Posterior vena cava (tissue), 2 donors: ENCODE results near the gene SNAP29. TPM values are rescaled to one million over a fixed set of nuclear protein-coding genes. Genes with fewer than 3 reads are reported as not detected.
"Not testable (repeated sequence)": the region's sequence is repeated elsewhere in the genome, so short reads cannot be mapped to it uniquely, and the experiment has no call there.

Experiments
- DNase-seq: peaks from one replicate; pipeline ENCODE4 v3.0.0-alpha.2; 2020; ENCODE audit warnings: low spot score
- intact Hi-C, 2 donors: fragments of 100-400 bp; cut with DNase I; formaldehyde crosslinking; loops; one replicate each; pipeline versions ENCODE4 v1.14.1 to v1.14.2; 2022 to 2023
- total RNA-seq, 2 donors: library from RNA; stranded (reverse); fragmentation: NEBNext Ultra II Directional; extraction: Animal tissue kit (Norgen Biotek cat#: 25700); gene quantifications; one replicate each; pipeline ENCODE4 v1.2.1, GENCODE V29; 2021
- donor health status: DM: yes; HTN: yes; CAD: no.
- donor health status: DM: yes; HTN: yes; CAD: no.

SNAP29 gene
- total RNA-seq, 2 donors from 2014 or later = 22.9 to 25.5 TPM

DNA sequence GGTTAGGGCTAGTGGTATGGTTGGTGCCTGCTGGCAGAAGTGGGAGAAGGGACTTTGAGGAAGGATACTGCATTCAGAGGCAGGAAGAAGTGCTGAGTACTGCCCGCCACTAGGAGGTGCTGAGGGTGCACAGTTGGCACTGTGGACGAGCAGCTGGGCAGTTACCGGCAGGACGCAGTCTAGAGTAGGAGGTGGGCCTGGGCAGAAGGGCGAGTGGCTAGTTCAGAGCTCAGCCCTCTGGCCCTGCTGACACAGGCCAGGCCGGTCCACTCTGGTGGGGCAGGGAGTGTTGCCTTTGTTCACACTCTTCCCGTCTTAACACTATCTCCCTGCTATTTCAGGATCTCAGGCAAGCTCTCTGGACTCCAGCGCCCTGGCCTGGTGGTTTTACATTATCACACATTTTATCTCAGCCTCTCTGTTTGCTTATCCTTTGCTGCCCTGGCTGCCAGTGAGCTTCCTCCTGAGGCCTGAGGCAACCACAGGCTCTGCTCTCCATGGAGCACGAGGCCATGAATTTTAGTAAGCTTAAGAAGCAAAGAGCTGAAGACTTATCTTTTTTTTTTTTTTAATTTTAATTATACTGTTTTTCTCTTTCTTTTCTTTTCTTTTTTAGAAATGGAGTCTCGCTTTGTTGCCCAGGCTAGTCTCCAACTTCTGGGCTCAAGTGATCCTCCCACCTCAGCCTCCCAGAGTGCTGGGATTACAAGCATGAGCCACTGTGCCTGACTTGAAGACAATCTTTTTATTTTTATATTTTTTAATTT, 26.9 kb downstream of the SNAP29 start:
- intact Hi-C loops = no loop called here
- DNase-seq = peak; percentile 94

DNA sequence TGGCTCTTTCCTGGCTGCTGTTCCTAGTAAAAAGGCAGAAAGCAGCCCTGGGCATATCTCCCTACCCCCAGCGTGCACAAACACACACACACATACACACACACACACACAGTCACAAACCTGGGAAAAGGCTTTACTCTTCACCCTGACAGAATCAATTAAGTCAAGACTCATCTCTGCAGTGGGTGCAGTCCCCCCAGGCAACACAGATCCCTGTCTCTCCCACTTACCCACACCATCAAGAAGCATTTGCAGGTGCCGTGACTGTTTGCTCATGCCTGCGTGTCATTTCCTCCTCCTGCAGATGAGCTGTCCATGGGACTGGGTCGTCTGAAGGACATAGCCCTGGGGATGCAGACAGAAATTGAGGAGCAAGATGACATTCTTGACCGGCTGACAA, 28.6 kb downstream of the SNAP29 start:
- intact Hi-C loops = no loop called here
- no peak for DNase-seq

DNA sequence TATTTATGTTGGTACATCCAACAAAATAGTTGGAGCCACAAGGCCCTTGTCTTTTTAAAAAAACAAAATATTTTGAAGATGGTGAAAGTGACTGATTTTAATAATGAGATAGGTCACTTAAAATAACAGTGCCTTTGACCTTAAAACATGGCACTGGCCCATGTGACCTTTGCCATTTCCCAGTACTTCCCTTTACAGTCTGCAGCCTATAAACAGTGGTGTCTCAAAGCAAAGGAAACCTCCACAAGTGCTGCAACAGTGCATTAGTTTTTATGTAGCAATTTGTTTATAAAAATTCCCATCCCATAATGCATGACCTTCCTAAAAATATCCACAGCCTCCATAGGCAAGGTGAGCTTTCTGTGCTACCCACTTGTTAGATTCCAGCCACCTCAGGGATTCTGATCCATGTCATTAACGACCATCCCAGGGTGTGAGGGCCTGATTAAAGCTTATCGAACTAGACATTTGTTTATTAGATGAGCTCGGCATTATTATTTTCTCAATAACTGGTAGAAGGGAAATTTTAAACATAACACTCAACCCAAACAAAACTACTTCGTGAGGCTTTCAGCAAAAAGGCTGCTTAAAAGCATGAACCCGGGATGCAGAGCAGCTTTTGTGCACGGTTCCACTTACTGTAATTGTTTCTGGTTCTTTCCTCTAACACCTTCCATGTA, 30.4 kb downstream of the SNAP29 start:
- DNase-seq = no peak
- intact Hi-C loops = no loop called here

DNA sequence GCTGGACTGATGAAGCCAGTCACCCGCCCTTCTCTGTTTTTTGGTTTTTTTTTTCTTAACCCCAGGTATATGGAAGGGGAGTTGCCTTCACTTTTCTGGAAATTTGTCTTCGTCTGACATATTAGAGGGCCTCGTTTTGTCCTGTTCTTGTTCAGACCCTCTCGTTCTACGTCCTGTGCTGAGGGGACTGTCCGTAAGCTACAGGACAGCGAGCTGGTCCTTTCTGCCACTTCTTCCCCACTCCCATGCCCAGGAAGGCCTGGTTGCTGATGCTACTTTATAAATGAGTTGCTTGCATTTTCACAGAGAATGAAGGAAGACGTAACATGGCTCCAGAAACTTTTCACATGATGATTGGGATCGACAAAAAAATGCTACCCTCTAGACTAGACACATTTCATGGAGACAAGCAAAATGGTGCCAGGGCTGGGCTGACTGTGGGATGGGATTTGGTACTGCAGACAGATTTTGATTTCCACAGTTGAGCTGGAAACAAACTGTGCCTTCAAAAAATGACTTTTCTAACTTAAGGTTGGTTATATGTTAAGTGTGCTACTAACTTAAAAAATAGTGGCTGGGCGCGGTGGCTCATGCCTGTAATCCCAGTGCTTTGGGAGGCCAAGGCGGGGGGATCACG, 31.2 kb downstream of the SNAP29 start:
- intact Hi-C loops = no loop called here
- no peak for DNase-seq

DNA sequence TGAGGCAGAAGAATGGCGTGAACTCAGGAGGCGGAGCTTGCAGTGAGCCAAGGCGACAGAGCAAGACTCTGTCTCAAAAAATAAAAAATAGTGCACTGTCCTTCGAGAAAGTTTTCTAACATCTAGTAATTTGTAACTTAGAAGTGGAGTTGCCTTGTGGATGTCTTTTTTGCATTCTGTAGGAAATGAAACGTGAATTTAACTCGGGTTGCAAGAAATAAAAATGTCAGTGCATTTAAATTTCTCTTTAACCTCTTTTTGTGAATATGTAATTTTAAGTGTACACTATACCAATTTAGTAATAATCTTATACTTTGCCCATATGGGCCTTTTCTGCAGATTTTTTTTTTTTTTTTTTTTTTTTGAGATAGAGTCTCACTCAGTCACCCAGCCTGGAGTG, 32.2 kb downstream of the SNAP29 start:
- DNase-seq = no peak
- intact Hi-C loops = no loop called here

DNA sequence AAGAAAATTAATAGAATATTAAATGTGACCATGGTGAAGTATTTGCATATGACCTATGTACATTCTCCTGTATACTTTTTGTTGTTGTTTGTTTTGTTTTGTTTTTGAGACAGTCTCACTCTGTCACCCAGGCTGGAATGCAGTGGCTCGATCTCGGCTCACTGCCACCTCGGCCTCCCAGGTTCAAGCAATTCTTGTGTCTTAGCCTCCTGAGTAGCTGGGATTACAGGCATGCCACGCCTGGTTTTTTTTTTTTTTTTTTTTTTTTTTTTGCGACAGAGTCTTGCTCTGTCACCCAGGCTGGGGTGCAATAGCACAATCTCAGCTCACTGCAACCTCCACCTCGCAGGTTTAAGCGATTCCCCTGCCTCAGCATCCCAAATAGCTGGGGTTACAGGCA, 38.9 kb downstream of the SNAP29 start:
- intact Hi-C loops = not testable (repeated sequence)

DNA sequence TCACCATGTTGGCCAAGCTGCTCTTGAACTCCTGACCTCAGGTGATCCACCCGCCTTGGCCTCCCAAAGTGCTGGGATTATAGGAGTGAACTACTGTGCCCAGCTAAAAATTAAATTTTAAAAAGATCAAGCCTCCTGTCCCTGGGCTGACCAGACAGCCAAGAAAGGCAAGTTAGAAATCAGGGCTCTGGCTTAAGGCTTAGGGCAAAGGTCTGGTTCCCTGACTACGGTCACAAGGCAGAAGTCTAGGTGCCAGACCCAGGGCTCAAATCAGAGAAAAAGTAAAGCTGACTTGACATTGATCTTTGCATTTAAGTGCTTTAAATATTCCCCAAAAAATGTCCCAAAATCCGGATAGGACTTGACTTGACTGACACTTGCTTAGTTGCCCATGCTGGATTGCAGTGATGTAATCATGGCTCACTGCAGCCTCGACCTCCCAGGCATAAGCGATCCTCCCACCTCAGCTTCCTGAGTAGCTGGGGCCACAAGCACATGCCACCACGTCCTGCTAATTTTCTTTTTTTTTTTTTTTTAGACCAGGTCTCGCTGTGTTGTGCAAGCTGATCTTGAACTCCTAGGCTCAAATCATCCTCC, 41.1 kb downstream of the SNAP29 start:
- intact Hi-C loops = no loop called here

More for the DNA sequence above, 38.9 kb downstream of the SNAP29 start:
- DNase-seq = not testable (repeated sequence)

DNA sequence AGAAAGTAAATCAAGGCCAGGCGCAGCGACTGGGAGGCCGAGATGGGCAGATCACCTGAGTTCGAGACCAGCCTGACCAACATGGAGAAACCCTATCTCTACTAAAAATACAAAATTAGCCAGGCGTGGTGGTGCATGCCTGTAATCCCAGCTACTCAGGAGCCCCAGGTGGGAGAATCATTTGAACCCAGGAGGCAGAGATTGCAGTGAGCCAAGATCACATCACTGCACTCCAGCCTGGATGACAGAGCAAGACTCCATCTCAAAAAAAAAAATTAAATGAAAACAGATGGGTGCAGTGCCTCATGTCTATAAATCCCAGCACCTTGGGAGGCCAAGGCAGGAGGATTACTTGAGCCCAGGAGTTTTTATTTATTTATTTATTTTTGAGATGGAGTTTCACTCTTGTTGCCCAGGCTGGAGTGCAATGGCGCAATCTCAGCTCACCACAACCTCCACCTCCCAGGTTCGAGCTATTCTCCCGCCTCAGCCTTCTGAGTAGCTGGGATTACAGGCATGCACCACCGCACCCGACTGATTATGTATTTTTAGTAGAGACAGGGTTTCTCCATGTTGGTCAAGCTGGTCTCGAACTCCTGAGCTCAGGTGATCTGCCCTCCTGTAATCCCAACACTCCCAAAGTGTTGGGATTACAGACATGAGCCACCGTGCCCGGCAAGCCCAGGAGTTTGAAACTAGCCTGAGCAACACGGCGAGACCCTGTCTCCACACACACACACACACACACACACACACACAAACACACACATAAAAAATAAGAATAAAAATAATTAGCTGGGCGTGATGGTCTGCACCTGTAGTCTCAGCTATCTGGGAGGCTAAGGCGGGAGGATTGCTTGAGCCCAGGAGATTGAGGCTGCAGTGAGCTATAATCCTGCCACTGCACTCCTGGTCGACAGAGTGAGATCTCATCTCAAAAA, 42.6 kb downstream of the SNAP29 start:
- intact Hi-C loops, DNase-seq: not testable (repeated sequence)

More for the DNA sequence above, 41.1 kb downstream of the SNAP29 start:
- DNase-seq = no peak

DNA sequence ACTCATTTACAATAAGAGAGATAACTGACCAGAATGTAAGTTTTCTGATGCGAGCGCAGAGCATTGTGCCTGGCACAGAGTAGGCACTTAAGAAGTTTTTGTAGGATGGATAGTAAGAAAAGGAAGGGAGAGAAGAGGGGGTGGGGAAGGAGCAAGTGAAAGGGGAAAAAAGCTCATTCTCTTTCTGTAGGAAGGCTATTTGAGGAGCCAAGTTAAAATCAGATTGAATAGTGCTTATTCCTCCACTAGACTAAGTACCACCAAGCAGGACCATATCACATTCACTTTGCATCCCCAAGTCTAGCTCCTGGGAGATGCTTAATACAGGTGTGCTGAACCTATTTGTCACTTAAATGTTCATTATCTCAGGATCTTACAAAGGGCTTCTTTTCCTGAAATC, 44.3 kb downstream of the SNAP29 start:
- DNase-seq = peak; percentile 8

DNA sequence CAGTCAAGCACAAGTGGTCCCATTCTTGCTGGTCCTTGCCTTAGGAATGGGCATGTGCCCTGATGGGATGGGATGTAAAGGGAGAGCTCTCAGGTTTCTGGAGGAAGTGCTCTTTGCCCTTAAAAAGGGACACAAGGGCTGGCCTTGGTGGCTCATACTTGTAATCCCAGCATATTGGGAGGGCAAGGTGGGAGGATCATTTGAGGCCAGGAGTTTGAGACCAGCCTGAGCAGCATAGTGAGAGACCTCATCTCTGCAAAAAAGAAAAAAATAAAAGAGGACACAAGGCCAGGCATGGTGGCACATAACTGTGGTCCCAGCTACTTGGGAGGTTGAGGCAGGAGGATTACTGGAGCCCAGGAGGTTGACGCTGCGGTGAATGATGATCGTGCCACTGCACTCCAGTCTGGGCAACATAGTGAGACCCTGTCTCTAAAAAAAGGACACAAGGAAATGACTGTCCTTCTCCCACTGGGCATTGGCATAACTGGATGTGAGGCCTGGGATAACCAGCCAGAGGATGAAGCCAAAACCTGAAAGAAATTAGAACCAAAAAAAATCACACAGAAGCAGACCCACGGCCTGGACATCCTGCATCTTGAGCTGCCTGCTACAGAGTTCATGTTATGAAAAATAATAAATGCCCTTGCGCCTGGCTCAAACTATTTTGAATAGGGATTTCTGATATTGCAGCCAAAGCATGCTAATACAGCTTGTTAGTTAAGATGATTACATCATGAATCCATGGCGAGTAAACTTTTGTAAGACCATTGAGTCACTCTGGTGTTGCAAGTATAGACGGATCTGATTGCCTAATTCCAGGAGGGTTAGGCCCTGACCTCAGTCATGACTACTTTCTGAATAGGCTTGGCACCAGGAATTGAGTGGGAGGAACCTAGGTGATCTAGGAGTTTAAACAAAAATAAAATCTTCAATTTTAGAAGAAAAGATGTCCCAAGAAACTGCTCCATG, 45.5 kb downstream of the SNAP29 start:
- DNase-seq = peak; percentile 29
- intact Hi-C loops = no loop called here

More for the DNA sequence above, 44.3 kb downstream of the SNAP29 start:
- intact Hi-C loops = no loop called here

DNA sequence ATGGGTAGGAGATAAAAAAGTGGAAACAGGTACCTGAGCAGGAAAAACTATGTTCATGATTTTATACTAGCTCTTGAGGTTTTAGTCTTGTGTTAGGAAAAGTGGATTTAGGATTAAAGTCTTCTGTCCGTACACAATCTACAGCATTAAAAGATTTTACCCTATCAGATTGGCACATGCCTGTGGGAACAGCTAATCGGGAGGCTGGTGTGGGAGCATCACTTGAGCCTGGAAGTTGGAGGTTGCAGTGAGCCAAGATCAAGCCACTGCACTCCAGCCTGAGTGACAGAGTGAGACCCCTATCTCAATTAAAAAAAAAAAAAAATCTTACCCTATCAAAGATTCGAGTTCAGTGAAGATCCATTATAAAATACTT, 46.2 kb downstream of the SNAP29 start:
- peak; percentile 10 for DNase-seq
- intact Hi-C loops = no loop called here

DNA sequence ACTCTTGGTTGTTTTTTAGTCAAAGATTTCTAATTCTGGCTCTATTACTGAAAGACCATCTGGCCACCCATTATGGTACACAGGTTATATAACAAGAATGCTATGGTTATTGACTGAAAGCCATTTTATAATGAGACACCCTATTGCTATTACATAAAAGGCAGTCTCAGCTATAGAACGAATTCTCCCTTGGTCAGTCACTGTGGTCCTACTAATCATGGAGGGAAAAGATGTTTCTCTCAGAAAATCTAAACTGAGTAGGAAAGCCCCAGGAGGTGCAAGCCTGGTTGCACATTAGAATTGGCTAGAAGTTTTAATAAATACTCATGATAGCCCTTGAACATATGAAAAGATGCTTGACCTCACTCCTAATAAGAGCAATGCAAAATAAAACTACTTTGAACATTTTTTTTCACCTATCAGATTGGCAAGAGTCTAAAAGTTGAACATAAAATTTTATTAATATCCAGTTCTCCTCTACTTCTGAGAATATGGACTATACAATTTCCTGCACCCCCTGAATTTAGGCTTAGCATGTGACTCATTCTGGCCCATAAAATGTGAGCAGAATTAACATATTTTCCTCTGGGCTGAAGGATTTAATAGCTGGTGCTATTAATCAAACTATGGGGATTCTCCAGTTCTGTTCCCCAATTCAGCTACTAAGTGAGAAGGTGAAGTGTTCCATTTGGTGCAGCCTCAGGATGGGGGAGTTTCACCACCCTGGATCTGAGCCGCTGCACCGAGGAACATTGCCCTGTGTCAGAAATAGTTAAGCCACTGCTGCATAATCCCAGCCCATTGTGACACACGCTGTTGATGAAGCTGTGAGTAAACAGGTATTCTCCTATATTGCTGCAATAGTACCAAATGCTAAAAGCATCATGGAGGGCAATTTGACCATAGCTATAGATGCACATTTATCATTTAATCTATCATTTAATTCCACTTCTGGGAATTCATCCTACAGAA, 46.9 kb downstream of the SNAP29 start:
- peak; percentile 34 for DNase-seq
- intact Hi-C loops = no loop called here

DNA sequence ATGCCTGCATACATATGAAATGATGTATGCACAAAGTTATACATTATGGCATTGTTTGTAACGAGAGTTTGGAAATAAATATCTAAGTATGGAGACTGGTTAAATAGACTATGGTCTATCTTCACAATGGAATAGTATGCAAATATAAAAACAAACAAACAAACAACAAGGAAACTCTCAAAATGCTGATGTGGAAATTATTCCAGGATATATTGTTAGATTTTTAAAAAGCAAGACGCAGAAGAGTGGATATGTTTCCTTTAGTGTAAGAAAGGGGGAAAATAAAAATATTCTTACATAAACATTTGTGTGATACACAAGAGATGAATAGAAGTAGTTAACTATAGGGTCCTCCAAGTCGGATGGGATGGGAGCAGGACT, 47.6 kb downstream of the SNAP29 start:
- DNase-seq = no peak
- intact Hi-C loops = no loop called here

DNA sequence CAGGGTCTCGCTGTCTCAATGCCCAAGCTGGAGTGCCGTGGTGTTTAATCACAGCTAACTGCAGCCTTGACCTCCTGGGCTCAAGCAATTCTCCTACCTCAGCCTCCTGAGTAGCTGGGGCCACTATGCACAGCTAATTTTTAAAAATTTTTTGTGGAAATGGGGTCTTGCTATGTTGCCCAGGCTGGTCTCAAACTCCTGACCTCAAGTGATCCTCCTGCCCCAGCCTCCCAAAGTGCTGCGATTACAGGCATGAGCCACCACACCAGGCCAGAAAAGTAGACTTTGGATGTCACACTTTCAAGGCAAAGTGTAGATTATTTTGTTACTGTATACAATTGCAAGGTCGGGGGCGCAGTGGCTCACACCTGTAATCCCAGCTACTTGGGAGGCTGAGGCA, 49.9 kb downstream of the SNAP29 start:
- intact Hi-C loops = not testable (repeated sequence)
- DNase-seq = peak; percentile 31

DNA sequence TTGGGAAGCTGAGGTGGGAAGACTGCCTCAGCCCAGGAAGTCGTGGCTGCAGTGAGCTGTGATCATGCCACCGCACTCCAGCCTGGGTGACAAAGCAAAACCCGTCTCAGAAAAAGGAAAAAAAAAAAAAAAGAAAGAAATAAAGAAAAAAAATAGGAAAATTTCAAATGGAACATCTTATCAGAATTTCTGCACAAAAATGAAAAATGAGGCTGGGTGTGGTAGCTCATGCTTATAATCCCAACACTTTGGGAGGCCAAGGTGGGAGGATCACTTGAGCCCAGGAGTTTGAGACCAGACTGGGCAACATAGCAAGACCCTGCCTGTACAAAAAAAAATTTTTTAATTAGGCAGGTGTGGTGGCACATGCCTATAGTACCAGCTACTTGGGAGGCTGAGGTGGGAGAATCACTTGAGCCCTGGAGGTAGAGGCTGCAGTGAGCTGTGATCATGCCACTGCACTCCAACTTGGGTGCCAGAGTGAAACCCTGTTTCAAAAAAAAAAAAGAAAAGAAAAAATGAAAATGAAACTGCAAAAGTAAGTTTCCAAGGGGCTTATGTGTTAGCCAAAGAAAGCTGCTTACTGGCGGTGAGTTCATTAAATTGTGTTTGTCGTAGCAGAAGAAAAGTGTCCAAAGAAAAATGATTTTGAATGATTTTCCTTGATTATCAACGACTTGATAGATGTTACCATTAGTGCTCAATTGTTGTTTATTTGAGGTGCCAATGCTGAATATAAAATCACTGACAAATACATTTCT, 50.9 kb downstream of the SNAP29 start:
- DNase-seq = peak; percentile 18
- intact Hi-C loops = no loop called here

DNA sequence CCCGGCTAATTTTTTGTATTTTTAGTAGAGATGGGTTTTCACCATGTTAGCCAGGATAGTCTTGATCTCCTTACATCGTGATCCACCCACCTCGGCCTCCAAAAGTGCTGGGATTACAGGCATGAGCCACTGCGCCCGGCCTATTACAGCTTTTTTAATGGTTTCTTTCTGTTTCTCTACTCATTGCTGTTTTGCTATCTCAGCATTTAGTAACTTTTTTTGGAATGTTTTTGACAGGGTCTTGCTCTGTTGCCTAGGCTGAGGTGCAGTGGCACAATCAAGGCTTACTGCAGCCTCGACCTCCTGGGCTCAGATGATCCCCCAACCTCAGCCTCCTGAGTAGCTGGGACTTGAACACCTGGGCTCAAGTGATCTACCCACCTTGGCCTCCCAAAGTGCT, 53.7 kb downstream of the SNAP29 start:
- DNase-seq = peak; percentile 20
- intact Hi-C loops = no loop called here
